Mesenchymal stem cell (in vitro differentiated cells and primary cell): Measurements from ENCODE around the gene FBXL19.

Experiments
- DNase-seq: peaks from one replicate; pipeline ENCODE4 v3.0.0-alpha.2; 2013
- H2AFZ ChIP-seq: one replicate; pipeline ENCODE4 v1.6.1; 2013; ENCODE audit warnings: low read depth, mild to moderate bottlenecking, control low read depth, inconsistent platforms, low read length, moderate library complexity
- H2AK5ac ChIP-seq: 2 replicates; pipeline ENCODE4 v1.6.1; 2013; ENCODE audit warnings: low read length, moderate library complexity, mild to moderate bottlenecking, inconsistent platforms; ENCODE audit not compliant: severe bottlenecking
- H2BK120ac ChIP-seq: one replicate; pipeline ENCODE4 v1.6.1; 2013; ENCODE audit warnings: low read depth, mild to moderate bottlenecking, inconsistent platforms, low read length, moderate library complexity
- H2BK12ac ChIP-seq, 2 experiments: one replicate each; pipeline ENCODE4 v1.6.1; 2013; ENCODE audit warnings: inconsistent platforms in 2 of 2, low read length in 2 of 2, mild to moderate bottlenecking in 2 of 2, moderate library complexity in 2 of 2, control low read depth in 1 of 2
- H2BK15ac ChIP-seq: one replicate; pipeline ENCODE4 v1.6.1; 2013; ENCODE audit warnings: mild to moderate bottlenecking, low read depth, inconsistent platforms; ENCODE audit not compliant: poor library complexity, severe bottlenecking
- H2BK5ac ChIP-seq: 2 replicates; pipeline ENCODE4 v1.6.1; 2013; ENCODE audit warnings: low read depth, mild to moderate bottlenecking, low read length, control low read depth, inconsistent platforms; ENCODE audit not compliant: poor library complexity, severe bottlenecking
- H3K14ac ChIP-seq, 2 experiments: one replicate each; pipeline ENCODE4 v1.6.1; 2013; ENCODE audit warnings: inconsistent platforms in 2 of 2, low read length in 2 of 2, control low read depth in 1 of 2, mild to moderate bottlenecking in 1 of 2, moderate library complexity in 1 of 2
- H3K18ac ChIP-seq, 2 experiments: one replicate each; pipeline ENCODE4 v1.6.1; 2013; ENCODE audit warnings: inconsistent platforms in 2 of 2, low read length in 2 of 2, control low read depth in 1 of 2, low read depth in 1 of 2, mild to moderate bottlenecking in 1 of 2
- H3K23ac ChIP-seq, 2 experiments: one replicate each; pipeline ENCODE4 v1.6.1; 2013; ENCODE audit warnings: inconsistent platforms in 2 of 2, low read length in 2 of 2, mild to moderate bottlenecking in 2 of 2, moderate library complexity in 2 of 2, control low read depth in 1 of 2
- H3K27ac ChIP-seq: 2 replicates; pipeline ENCODE4 v1.5.1; 2013; ENCODE audit warnings: mild to moderate bottlenecking, moderate library complexity, low read length, control low read depth, inconsistent platforms; ENCODE audit not compliant: poor library complexity, severe bottlenecking
- H3K27me3 ChIP-seq, 2 experiments: 2 replicates each; pipeline versions ENCODE4 v1.6.1 to v1.7.0; 2013; ENCODE audit warnings: low read length in 2 of 2, mild to moderate bottlenecking in 2 of 2, moderate library complexity in 2 of 2, control low read depth in 1 of 2, inconsistent platforms in 1 of 2; ENCODE audit not compliant: control insufficient read depth in 1 of 2, insufficient read depth in 1 of 2
- H3K36me3 ChIP-seq, 2 experiments: 2 replicates each; pipeline versions ENCODE4 v1.6.1 to v1.7.0; 2013; ENCODE audit warnings: low read length in 2 of 2, control low read depth in 1 of 2, inconsistent platforms in 1 of 2, low read depth in 1 of 2, mild to moderate bottlenecking in 1 of 2; ENCODE audit not compliant: insufficient read depth in 2 of 2, control insufficient read depth in 1 of 2
- H3K4ac ChIP-seq, 2 experiments: one replicate each; pipeline ENCODE4 v1.6.1; 2013; ENCODE audit warnings: inconsistent platforms in 2 of 2, low read length in 2 of 2, mild to moderate bottlenecking in 2 of 2, moderate library complexity in 2 of 2, control low read depth in 1 of 2, low read depth in 1 of 2
- H3K4me1 ChIP-seq: 2 replicates; pipeline ENCODE4 v1.6.1; 2013; ENCODE audit warnings: low read depth, low read length, control low read depth; ENCODE audit not compliant: control insufficient read depth, insufficient read depth
- H3K4me2 ChIP-seq: 2 replicates; pipeline ENCODE4 v1.6.1; 2013; ENCODE audit warnings: low read length, mild to moderate bottlenecking, inconsistent platforms; ENCODE audit not compliant: poor library complexity, severe bottlenecking
- H3K4me3 ChIP-seq, 2 experiments: 2 replicates each; pipeline versions ENCODE4 v1.5.1 to v1.7.0; 2013; ENCODE audit warnings: low read length in 2 of 2, mild to moderate bottlenecking in 2 of 2, control low read depth in 1 of 2, low read depth in 1 of 2; ENCODE audit not compliant: insufficient read depth in 1 of 2
- H3K79me1 ChIP-seq: replicated peaks from 2 replicates; pipeline ENCODE4 v1.6.1; 2013; ENCODE audit warnings: mild to moderate bottlenecking, control low read depth, low read length, inconsistent platforms; ENCODE audit not compliant: poor library complexity, severe bottlenecking
- H3K9ac ChIP-seq: 2 replicates; pipeline ENCODE4 v1.7.0; 2013; ENCODE audit warnings: mild to moderate bottlenecking, low read length, moderate library complexity
- H3K9me3 ChIP-seq: 2 replicates; pipeline ENCODE4 v1.7.0; 2013; ENCODE audit warnings: mild to moderate bottlenecking, low read length; ENCODE audit not compliant: control insufficient read depth
- H4K8ac ChIP-seq: one replicate; pipeline ENCODE4 v1.6.1; 2013; ENCODE audit warnings: inconsistent platforms, mild to moderate bottlenecking, low read length, moderate library complexity
- H4K91ac ChIP-seq: one replicate; pipeline ENCODE4 v1.6.1; 2013; ENCODE audit warnings: mild to moderate bottlenecking, low read length, inconsistent platforms
- WGBS: methylation state at CpG from one replicate; pipeline ENCODE4 v1.1.7; 2013; ENCODE audit warnings: mixed read lengths; 5-methylcytosine and 5-hydroxymethylcytosine counted together

The FBXL19 gene

DNA sequence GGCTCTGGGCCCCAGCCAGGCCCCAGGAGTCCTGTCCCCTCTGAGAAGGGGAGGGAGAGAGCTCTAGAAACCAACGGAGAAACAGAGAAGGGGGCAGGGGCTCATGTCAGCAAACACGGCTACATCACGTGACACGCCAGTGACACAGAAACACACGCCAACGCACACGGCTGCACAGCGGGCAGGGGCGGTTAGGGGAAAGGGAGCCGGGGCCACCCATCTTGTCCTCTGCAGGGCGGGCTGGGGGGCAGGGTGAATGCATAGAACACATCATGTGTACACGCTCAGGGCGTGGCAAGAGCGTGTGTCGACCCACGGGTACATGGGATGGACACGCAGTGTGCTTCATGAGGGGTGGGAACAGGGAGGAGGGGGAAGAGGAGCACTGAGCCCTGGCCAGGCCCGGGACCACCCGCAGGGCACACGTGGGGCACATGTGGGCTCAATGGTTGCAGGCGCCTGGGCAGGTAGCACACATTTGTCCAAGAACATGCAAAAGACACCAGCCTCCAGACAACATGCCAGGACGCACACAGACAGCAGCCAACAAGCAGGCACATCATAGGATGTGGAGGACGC is 66.2 kb downstream of the FBXL19 start:
- H3K4me2 ChIP-seq = no peak overlapping the region
- no peak overlapping the region for H3K18ac ChIP-seq
- peaks cover 27% of the 10 kb centered on the region for H3K4me1 ChIP-seq
- H3K79me1 ChIP-seq = no peaks in the 10 kb centered on the region
- H3K36me3 ChIP-seq = peaks cover 37 to 64% of the 10 kb centered on the region in 2 experiments
- no peak overlapping the region for H2AK5ac ChIP-seq
- no peak overlapping the region for H2BK120ac ChIP-seq
- no peak overlapping the region for H3K27ac ChIP-seq
- no peak overlapping the region for H3K9ac ChIP-seq
- no peak overlapping the region for H2AFZ ChIP-seq
- no peak overlapping the region for H2BK5ac ChIP-seq
- no peak overlapping the region for H3K4ac ChIP-seq
- no peak overlapping the region for H3K14ac ChIP-seq
- H2BK12ac ChIP-seq = no peak overlapping the region
- no peak for DNase-seq
- H3K4me3 ChIP-seq = no peak overlapping the region
- no peak overlapping the region for H2BK15ac ChIP-seq
- 93% methylated on average over 20 of the region's 23 CpGs for WGBS
- H3K9me3 ChIP-seq = no peaks in the 10 kb centered on the region
- no peaks in the 10 kb centered on the region for H3K27me3 ChIP-seq
- H4K91ac ChIP-seq = no peak overlapping the region
- H4K8ac ChIP-seq = no peak overlapping the region
- H3K23ac ChIP-seq = no peak overlapping the region

DNA sequence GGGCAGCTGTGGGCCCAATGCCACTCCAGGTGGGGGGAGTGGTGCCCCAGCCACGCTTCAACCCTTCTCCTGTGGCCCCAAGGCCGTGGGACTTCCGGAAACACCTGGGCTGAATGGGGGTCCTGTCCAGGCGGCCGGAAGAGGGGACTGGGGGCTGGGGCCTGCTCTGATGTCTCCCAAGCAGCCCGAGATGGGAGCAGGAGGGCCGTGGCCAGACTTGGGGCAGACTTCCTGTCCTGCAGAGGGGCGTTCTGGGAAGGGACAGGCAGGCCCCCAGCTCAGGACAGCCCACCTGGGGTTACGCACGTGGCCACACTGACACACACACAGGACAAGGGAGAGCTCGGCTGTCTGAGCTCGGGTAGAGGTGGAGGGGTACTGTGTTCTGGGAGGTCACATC is 66.7 kb downstream of the FBXL19 start:
- Histone ChIP-seq H2AFZ (no peak overlapping the region), H2BK120ac (no peak overlapping the region), H3K27ac (no peak overlapping the region), H3K27me3 (no peaks in the 10 kb centered on the region), H3K9me3 (no peaks in the 10 kb centered on the region), H2BK15ac (peak overlapping the region; percentile 6), H3K14ac (no peak overlapping the region), H3K23ac (no peak overlapping the region), H2BK12ac (no peak overlapping the region), H3K4me1 (peaks cover 23% of the 10 kb centered on the region), H3K9ac (no peak overlapping the region), H3K79me1 (no peaks in the 10 kb centered on the region), H4K8ac (no peak overlapping the region), H2BK5ac (no peak overlapping the region), H3K4me2 (no peak overlapping the region), H3K36me3 (peaks cover 36 to 60% of the 10 kb centered on the region in 2 experiments), H2AK5ac (no peak overlapping the region), H3K18ac (no peak overlapping the region), H3K4ac (no peak overlapping the region), H3K4me3 (no peak overlapping the region), H4K91ac (peak overlapping the region; percentile 47)
- 90% methylated on average over 8 of the region's 12 CpGs for WGBS
- no peak for DNase-seq

- H2BK15ac ChIP-seq = no peak overlapping the region
- no peak overlapping the region for H2BK12ac ChIP-seq
- no peak overlapping the region for H4K91ac ChIP-seq
- peaks cover 14% of the 10 kb centered on the region for H3K4me1 ChIP-seq
- H2AK5ac ChIP-seq = no peak overlapping the region
- peak overlapping the region in 1 of 2 experiments; percentile 32 for H3K23ac ChIP-seq
- no peak for DNase-seq
- H3K79me1 ChIP-seq = no peaks in the 10 kb centered on the region
- H3K4ac ChIP-seq = peak overlapping the region in 1 of 2 experiments; percentile 21
- 81% methylated on average over 8 of the region's 8 CpGs for WGBS
- H2BK120ac ChIP-seq = no peak overlapping the region
- no peak overlapping the region for H3K27ac ChIP-seq
- H4K8ac ChIP-seq = no peak overlapping the region
- peak overlapping the region in 1 of 2 experiments; percentile 32 for H3K4me3 ChIP-seq
- H3K36me3 ChIP-seq = peaks cover 35 to 58% of the 10 kb centered on the region in 2 experiments
- no peak overlapping the region for H3K9ac ChIP-seq
- no peaks in the 10 kb centered on the region for H3K9me3 ChIP-seq
- H2AFZ ChIP-seq = no peak overlapping the region
- no peak overlapping the region for H3K4me2 ChIP-seq
- H3K27me3 ChIP-seq = no peaks in the 10 kb centered on the region
- H3K14ac ChIP-seq = no peak overlapping the region
- H2BK5ac ChIP-seq = no peak overlapping the region
- H3K18ac ChIP-seq = no peak overlapping the region
Observed at GRCh38 chr16:30991052-30991451, 67.7 kb downstream of the FBXL19 start.

- Histone ChIP-seq H2AFZ (no peak overlapping the region), H2BK15ac (no peak overlapping the region), H2BK5ac (no peak overlapping the region), H3K79me1 (no peaks in the 10 kb centered on the region), H3K9ac (no peak overlapping the region), H2AK5ac (no peak overlapping the region), H2BK12ac (no peak overlapping the region), H4K91ac (no peak overlapping the region), H3K27me3 (no peaks in the 10 kb centered on the region), H3K9me3 (no peaks in the 10 kb centered on the region), H3K4ac (no peak overlapping the region), H3K4me3 (no peak overlapping the region), H3K23ac (no peak overlapping the region), H3K4me2 (no peak overlapping the region), H3K18ac (no peak overlapping the region), H2BK120ac (no peak overlapping the region), H3K14ac (no peak overlapping the region), H4K8ac (peak overlapping the region; percentile 13), H3K4me1 (peaks cover 15% of the 10 kb centered on the region), H3K36me3 (peaks cover 24 to 50% of the 10 kb centered on the region in 2 experiments), H3K27ac (no peak overlapping the region)
- no peak for DNase-seq
- 95% methylated on average over 21 of the region's 21 CpGs for WGBS
Observed at GRCh38 chr16:30992276-30992780, 69.0 kb downstream of the FBXL19 start.
